Measurements from ENCODE around the gene CACNA1C. TPM values are rescaled to one million over a fixed set of nuclear protein-coding genes. Genes with fewer than 3 reads are reported as not detected.

Gene CACNA1C
- total RNA-seq, 6 donors from 2014 or later: 5.2 to 45.1 (median 8.8) TPM

DNA sequence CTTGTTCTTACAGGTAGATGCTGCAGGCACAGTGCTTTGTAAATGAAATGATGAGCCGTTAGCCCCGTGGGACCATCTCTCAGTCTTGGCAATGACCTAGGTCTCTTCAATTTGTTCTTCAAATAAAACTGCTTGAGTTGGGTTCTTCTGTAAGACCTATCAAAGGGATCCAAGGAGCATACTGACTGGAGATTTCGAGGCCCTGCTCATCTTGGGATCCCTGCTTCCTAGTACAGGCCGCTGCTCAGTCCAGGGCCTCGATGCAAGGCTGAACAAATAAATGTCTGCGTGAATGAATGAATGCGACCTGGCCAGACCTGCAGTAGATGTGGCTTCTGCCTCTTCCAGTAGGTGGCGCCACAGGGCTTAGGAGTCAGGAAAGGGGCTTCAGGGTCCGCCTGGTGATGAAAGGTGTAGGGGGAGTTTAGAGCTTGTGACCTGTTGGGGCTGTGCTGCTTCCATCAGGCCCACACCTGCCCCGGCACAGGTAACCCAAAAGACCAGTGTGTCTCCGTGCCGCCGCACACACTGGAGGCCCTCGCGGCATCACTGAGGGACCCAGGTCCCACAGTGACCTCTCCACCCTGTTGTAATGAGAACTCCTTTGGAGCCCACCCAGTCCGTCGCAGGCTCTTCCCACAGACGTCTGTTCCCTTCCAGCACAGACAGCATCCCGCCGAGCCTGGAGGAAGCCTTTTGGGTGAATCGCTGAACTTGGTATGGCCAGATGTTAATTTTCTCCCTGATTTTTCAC, 4.4 kb downstream of the CACNA1C start:
- TF ChIP-seq, protein P1, sequence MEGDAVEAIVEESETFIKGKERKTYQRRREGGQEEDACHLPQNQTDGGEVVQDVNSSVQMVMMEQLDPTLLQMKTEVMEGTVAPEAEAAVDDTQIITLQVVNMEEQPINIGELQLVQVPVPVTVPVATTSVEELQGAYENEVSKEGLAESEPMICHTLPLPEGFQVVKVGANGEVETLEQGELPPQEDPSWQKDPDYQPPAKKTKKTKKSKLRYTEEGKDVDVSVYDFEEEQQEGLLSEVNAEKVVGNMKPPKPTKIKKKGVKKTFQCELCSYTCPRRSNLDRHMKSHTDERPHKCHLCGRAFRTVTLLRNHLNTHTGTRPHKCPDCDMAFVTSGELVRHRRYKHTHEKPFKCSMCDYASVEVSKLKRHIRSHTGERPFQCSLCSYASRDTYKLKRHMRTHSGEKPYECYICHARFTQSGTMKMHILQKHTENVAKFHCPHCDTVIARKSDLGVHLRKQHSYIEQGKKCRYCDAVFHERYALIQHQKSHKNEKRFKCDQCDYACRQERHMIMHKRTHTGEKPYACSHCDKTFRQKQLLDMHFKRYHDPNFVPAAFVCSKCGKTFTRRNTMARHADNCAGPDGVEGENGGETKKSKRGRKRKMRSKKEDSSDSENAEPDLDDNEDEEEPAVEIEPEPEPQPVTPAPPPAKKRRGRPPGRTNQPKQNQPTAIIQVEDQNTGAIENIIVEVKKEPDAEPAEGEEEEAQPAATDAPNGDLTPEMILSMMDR (IDR thresholded peaks at IDR 0.05): peak; percentile 38 to 64 (median 60)
- TF ChIP-seq POLR2A (IDR thresholded peaks at IDR 0.05): no peak
- H3K27ac ChIP-seq: peak overlapping the region in 2 of 4 donors; percentile 21 to 40
- peaks cover 9 to 17% (median 10%) of the 10 kb centered on the region in 4 donors for H3K4me1 ChIP-seq
- H3K36me3 ChIP-seq: no peaks in the 10 kb centered on the region
- no peak overlapping the region for H3K4me3 ChIP-seq
- H3K9me3 ChIP-seq: no peaks in the 10 kb centered on the region
- ATAC-seq (ENCODE audit: low FRiP score in 2 of 2): peak; percentile 9 to 23
- WGBS, 2 donors: 36 to 52% methylated on average over 9 to 21 of the region's 21 CpGs
- peaks cover 0 to 17% (median 5%) of the 10 kb centered on the region in 4 donors for H3K27me3 ChIP-seq
- DNase-seq: peak in 1 of 2 donors; percentile 41

DNA sequence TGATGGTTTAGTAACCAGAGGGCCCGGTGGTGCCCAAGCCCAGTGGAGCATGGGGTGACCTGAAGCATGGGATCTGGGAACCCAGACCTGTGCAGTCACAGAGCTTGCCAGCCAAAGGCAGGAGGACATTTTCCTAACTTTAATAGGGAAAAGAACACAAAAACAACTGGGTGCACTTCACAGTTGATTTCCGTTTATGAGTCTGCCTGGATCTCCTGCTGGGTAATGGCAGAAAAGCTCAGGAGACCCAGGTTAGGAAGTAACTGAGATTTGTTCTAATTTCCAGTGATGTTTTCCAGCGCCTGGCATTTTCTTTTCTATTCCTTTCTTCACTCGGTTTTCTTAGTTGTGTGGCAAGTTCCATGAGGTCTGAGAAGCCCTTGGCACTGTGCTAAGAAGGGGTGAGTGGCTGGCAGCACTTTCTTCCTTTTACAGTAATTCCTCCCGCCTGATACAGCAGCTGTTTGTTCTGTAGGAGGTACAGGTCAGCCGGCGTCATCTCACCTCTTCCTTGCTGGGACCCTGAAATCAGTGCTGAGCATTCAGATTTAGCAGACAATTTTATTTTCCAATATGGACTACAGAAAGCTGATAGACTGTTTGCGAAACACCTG, 5.1 kb downstream of the CACNA1C start:
- Histone ChIP-seq H3K4me3 (no peak overlapping the region), H3K27me3 (peaks cover 0 to 16% (median 4%) of the 10 kb centered on the region in 4 donors), H3K9me3 (no peaks in the 10 kb centered on the region), H3K27ac (peak overlapping the region in 2 of 4 donors; percentile 21 to 40), H3K4me1 (peaks cover 7 to 14% (median 9%) of the 10 kb centered on the region in 4 donors), H3K36me3 (no peaks in the 10 kb centered on the region)
- DNase-seq (no peak), ATAC-seq (ENCODE audit: low FRiP score in 2 of 2) (no peak)
- TF ChIP-seq EP300 (IDR thresholded peaks at IDR 0.05) (no peak), POLR2A (IDR thresholded peaks at IDR 0.05) (no peak), POLR2AphosphoS5 (IDR thresholded peaks at IDR 0.05) (no peak)
- TF ChIP-seq, protein P1 (IDR thresholded peaks at IDR 0.05): no peak
- 64 to 72% methylated on average over 7 to 8 of the region's 8 CpGs for WGBS, 2 donors

DNA sequence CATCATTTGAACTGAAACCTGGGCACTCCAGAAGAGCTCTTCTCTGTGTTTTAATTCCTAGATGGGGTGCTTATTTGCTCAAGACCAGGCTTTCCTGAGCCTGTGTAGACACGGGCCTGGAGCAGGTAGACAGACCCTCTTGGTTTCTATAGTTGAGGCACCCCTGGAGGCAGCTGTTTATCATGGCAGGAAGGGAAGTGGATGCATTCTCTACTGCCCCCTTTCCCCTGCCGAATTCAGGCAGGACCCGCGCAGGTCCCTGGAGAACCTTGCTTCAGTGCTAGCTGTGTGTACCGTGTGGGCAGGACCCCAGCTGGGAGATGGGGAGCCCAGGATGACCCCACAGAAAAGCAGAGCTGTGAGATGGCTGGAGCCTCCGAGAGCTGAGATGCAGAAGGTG, 6.0 kb downstream of the CACNA1C start:
- H3K4me1 ChIP-seq: peaks cover 0 to 6% (median 3%) of the 10 kb centered on the region in 4 donors
- no peak for ATAC-seq (ENCODE audit: low FRiP score in 2 of 2)
- 65 to 68% methylated on average over 3 to 6 of the region's 6 CpGs for WGBS, 2 donors
- H3K27me3 ChIP-seq: peaks cover 0 to 8% (median 0%) of the 10 kb centered on the region in 4 donors
- TF ChIP-seq, protein P1 (IDR thresholded peaks at IDR 0.05): no peak
- no peak for TF ChIP-seq POLR2A (IDR thresholded peaks at IDR 0.05)
- no peak for TF ChIP-seq POLR2AphosphoS5 (IDR thresholded peaks at IDR 0.05)
- no peak for TF ChIP-seq EP300 (IDR thresholded peaks at IDR 0.05)
- H3K27ac ChIP-seq: no peak overlapping the region
- H3K36me3 ChIP-seq: no peaks in the 10 kb centered on the region
- no peak overlapping the region for H3K4me3 ChIP-seq
- no peak for DNase-seq
- H3K9me3 ChIP-seq: no peaks in the 10 kb centered on the region

DNA sequence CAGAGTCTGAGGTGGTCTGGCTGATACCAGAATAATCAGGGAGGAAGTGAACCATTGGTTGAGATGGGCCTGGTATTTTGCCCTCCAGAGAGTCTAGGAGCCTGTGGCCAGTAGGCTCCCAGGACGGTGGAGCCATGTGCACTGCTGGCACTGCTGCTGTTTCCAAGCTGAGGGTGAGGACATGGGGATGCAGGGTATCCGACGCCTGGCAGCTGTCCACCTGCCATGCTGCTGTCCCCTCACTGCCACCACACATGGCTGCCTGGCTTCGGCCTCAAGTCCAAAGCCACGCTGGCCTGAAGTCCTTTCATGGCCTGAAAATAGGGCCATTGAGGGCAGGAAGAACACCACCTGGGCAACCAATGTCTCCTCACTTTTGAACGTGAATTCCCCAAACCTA, 8.6 kb downstream of the CACNA1C start:
- TF ChIP-seq, protein P1 (IDR thresholded peaks at IDR 0.05): no peak
- no peak for TF ChIP-seq POLR2A (IDR thresholded peaks at IDR 0.05)
- TF ChIP-seq POLR2AphosphoS5 (IDR thresholded peaks at IDR 0.05): no peak
- TF ChIP-seq EP300 (IDR thresholded peaks at IDR 0.05): no peak
- no peak overlapping the region for H3K4me3 ChIP-seq
- H3K27me3 ChIP-seq: no peaks in the 10 kb centered on the region
- DNase-seq (no peak), ATAC-seq (ENCODE audit: low FRiP score in 2 of 2) (no peak)
- no peaks in the 10 kb centered on the region for H3K9me3 ChIP-seq
- H3K27ac ChIP-seq: no peak overlapping the region
- 87 to 88% methylated on average over 4 to 6 of the region's 6 CpGs for WGBS, 2 donors
- H3K36me3 ChIP-seq: no peaks in the 10 kb centered on the region
- H3K4me1 ChIP-seq: peaks cover 0 to 16% (median 8%) of the 10 kb centered on the region in 4 donors

Data from upper lobe of left lung (tissue), 6 donors.